ENCODE measurements around the gene ARVCF. TPM values are rescaled to one million over a fixed set of nuclear protein-coding genes. Genes with fewer than 3 reads are reported as not detected.

The ARVCF gene
- total RNA-seq, 1 experiment from 2014 or later = 8.2 TPM

DNA sequence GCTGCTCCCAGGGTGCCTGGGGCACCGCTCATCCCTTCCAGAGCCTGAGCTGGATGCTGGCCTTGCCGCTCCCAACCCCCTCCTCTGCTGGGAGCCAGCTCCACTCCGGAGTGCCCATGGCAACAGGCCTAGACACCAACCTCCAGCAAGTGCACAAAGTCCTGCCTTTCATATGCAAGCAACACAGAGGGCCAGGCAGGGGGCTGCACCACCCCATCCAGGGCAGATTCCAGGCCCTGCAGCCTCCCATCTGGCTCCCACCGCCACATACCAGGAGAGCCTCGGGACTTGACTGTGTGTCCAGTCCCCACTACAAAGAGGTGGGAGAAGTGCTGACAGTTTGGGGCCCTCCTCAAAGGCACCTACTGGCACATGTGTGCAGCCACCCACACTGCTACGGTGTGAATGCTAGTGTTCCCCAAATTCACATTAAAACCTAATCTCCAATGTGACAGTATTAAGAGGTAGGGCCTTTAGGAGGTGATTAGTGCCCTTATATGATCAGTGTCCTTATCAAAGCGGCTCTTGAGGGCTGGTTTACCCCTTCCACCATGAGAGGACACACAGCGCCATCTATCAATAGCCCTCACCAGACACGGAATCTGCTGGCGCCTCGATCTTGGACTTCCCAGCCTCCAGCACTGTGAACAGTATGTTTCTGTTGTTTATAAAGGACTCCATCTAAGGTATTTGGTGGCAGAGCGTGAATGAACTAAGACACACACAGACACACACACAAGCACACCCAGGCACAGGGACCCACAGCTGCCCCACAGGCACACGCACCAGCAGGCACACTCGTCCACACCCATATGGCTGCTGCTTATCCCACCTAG is 16.2 kb downstream of the ARVCF start:
- Histone ChIP-seq H3K4me1 (ENCODE audit: control insufficient read depth, insufficient read depth, low read length) (0 out of 2 replicates have a peak, but pooled peaks cover 3% of the 10 kb centered on the region), H3K9me3 (ENCODE audit: control insufficient read depth, insufficient read depth, low read depth, low read length) (peaks cover 8% of the 10 kb centered on the region; the same call in 1 of the 2 replicates), H3K27ac (ENCODE audit: low read length) (no peak overlapping the region), H3K4me3 (ENCODE audit: low read depth in 2 of 2, low read length in 2 of 2) (no peak overlapping the region), H3K27me3 (ENCODE audit: control insufficient read depth, insufficient read depth, low read length) (no peaks in the 10 kb centered on the region), H3K36me3 (ENCODE audit: control insufficient read depth, insufficient read depth, low read length) (no peaks in the 10 kb centered on the region)
- no peak for TF ChIP-seq POLR2AphosphoS5 (IDR thresholded peaks at IDR 0.05; ENCODE audit: low read depth, low read length)
- no peak for TF ChIP-seq TCF7L2 (IDR thresholded peaks at IDR 0.05; ENCODE audit: low read depth, low read length)
- TF ChIP-seq SIN3A (IDR thresholded peaks at IDR 0.05; ENCODE audit: borderline replicate concordance, insufficient read depth, low read depth, low read length) = no peak
- TF ChIP-seq, protein P1, sequence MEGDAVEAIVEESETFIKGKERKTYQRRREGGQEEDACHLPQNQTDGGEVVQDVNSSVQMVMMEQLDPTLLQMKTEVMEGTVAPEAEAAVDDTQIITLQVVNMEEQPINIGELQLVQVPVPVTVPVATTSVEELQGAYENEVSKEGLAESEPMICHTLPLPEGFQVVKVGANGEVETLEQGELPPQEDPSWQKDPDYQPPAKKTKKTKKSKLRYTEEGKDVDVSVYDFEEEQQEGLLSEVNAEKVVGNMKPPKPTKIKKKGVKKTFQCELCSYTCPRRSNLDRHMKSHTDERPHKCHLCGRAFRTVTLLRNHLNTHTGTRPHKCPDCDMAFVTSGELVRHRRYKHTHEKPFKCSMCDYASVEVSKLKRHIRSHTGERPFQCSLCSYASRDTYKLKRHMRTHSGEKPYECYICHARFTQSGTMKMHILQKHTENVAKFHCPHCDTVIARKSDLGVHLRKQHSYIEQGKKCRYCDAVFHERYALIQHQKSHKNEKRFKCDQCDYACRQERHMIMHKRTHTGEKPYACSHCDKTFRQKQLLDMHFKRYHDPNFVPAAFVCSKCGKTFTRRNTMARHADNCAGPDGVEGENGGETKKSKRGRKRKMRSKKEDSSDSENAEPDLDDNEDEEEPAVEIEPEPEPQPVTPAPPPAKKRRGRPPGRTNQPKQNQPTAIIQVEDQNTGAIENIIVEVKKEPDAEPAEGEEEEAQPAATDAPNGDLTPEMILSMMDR (IDR thresholded peaks at IDR 0.05) = no peak
- TF ChIP-seq, protein P2, sequence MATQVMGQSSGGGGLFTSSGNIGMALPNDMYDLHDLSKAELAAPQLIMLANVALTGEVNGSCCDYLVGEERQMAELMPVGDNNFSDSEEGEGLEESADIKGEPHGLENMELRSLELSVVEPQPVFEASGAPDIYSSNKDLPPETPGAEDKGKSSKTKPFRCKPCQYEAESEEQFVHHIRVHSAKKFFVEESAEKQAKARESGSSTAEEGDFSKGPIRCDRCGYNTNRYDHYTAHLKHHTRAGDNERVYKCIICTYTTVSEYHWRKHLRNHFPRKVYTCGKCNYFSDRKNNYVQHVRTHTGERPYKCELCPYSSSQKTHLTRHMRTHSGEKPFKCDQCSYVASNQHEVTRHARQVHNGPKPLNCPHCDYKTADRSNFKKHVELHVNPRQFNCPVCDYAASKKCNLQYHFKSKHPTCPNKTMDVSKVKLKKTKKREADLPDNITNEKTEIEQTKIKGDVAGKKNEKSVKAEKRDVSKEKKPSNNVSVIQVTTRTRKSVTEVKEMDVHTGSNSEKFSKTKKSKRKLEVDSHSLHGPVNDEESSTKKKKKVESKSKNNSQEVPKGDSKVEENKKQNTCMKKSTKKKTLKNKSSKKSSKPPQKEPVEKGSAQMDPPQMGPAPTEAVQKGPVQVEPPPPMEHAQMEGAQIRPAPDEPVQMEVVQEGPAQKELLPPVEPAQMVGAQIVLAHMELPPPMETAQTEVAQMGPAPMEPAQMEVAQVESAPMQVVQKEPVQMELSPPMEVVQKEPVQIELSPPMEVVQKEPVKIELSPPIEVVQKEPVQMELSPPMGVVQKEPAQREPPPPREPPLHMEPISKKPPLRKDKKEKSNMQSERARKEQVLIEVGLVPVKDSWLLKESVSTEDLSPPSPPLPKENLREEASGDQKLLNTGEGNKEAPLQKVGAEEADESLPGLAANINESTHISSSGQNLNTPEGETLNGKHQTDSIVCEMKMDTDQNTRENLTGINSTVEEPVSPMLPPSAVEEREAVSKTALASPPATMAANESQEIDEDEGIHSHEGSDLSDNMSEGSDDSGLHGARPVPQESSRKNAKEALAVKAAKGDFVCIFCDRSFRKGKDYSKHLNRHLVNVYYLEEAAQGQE (IDR thresholded peaks at IDR 0.05; ENCODE audit: insufficient read depth in 1 of 2, low read depth in 2 of 2, low read length in 1 of 2) = no peak
- ChIA-PET CTCF (no interaction called here), POLR2A (no interaction called here)
- ATAC-seq (no peak), DNase-seq (ENCODE audit: low read depth, low spot score) (no peak)
- intact Hi-C loops (cut with micrococcal nuclease; ENCODE audit: unreplicated experiment) (no loop called here), in situ Hi-C loops (cut with HindIII; ENCODE audit: low pct_unique_long_range_greater_than_20kb, low sequenced_read_pairs) (no loop called here)
- no TSS peak for BruUV-seq (replicated peaks)

DNA sequence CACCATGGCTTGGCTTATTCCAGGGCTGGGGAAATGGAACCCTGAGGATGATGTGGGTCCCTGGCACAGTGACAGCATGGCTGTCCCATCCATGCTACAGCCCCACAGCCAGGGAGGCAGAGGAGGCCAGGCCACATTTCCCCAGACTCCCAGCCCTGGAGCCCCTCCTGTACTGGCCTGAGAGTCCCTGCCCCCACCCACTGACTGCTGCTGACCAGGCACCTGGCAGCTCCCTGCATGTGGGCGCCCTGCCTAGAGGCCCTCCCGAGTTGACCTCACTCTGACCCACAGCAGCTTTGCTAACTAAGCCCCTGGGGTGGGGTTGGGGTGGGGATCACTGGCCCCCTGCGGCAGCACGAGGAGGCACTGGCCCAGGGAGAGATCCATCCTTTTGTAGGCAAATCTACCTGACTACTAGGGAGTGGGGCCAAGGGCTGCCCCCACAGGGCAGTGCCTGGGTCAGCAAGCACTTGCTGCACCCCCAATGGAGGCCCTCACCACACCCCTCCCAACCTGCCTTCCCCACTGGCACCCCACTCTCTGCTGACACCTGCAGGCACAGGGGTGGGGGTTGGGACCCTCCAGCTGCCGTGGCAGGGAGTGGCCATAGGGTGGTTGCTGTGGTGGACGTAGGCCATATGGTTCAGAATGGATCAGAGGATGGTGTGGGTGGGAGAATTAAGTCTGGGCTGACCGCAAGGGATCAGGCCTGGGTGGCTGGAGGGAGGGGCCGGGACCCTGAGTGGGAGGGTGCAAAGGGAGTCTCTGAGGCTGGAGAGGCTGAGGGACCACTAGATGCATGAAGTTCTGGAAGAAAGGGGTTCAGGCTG is 17.4 kb downstream of the ARVCF start:
- intact Hi-C loops (cut with micrococcal nuclease; ENCODE audit: unreplicated experiment) = no loop called here

More for the DNA sequence above, 17.4 kb downstream of the ARVCF start:
- no peaks in the 10 kb centered on the region for H3K36me3 ChIP-seq (ENCODE audit: control insufficient read depth, insufficient read depth, low read length)
- DNase-seq (ENCODE audit: low read depth, low spot score) (no peak), ATAC-seq (no peak)
- H3K9me3 ChIP-seq (ENCODE audit: control insufficient read depth, insufficient read depth, low read depth, low read length) = peaks cover 7% of the 10 kb centered on the region; the same call in 1 of the 2 replicates
- POLR2A ChIA-PET = no interaction called here
- TF ChIP-seq TCF7L2 (IDR thresholded peaks at IDR 0.05; ENCODE audit: low read depth, low read length) (no peak), POLR2AphosphoS5 (IDR thresholded peaks at IDR 0.05; ENCODE audit: low read depth, low read length) (no peak), SIN3A (IDR thresholded peaks at IDR 0.05; ENCODE audit: borderline replicate concordance, insufficient read depth, low read depth, low read length) (no peak)
- TF ChIP-seq, protein P1 (IDR thresholded peaks at IDR 0.05) = no peak
- TF ChIP-seq, protein P2 (IDR thresholded peaks at IDR 0.05; ENCODE audit: insufficient read depth in 1 of 2, low read depth in 2 of 2, low read length in 1 of 2) = no peak
- H3K27ac ChIP-seq (ENCODE audit: low read length) = no peak overlapping the region
- in situ Hi-C loops (cut with HindIII; ENCODE audit: low pct_unique_long_range_greater_than_20kb, low sequenced_read_pairs) = no loop called here
- H3K4me1 ChIP-seq (ENCODE audit: control insufficient read depth, insufficient read depth, low read length) = 0 out of 2 replicates have a peak, but pooled peaks cover 3% of the 10 kb centered on the region
- BruUV-seq (replicated peaks) = no TSS peak
- H3K4me3 ChIP-seq (ENCODE audit: low read depth in 2 of 2, low read length in 2 of 2) = no peak overlapping the region
- no peaks in the 10 kb centered on the region for H3K27me3 ChIP-seq (ENCODE audit: control insufficient read depth, insufficient read depth, low read length)
- CTCF ChIA-PET = no interaction called here

All from Panc1 (cell line).